ENCODE data around the gene SAMD10.

The SAMD10 gene

DNA sequence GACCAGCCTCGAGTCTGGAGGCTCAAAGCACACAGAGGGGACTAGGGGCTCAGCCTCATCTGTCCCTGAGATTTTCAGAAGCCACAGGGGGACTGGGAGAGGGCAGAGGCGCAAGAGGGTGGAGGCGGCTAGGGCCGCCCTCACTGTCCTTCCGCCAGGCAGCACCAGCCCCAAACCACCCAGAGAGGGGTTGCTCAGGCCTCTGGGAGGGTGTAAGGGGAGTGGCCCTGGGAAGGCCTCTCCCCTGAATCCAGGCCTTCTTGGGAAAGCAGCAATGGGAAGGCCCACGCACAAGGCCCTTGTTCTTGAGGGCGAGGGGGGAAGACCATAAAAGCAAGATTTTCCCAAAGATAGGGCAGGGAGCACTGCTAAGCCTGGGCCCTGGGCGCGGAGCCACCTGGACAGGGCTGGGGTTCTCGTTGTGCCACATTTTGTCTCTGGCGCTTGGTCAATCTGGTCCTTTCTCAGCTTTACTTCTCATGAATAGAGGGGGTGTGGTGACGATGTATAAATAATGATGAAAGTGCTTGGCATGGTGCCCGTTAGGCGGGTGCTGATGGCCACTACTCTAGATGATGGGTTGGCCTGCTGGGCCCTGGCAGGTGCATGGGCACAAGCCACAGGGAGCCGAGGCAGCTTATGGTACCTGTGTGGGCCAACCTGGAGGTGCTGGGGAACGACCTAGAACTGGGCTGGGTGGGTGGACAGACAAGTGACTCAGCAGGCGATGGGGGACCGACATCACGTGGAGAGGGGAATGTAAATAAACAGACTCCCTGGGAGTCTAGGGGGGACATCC, 4.8 kb downstream of the SAMD10 start (continued):
- TF ChIP-seq ZNF398 (tag by site-specific recombination; IDR thresholded peaks at IDR 0.05) (peak; percentile 82), ZNF24 (tag by site-specific recombination; IDR thresholded peaks at IDR 0.05) (peak; percentile 72; the same call in 1 of the 2 replicates), ZNF704 (tag by site-specific recombination; IDR thresholded peaks at IDR 0.05) (no peak), ZNF354C (tag by site-specific recombination; IDR thresholded peaks at IDR 0.05; ENCODE audit: borderline replicate concordance, low read depth) (no peak), ZNF140 (tag by site-specific recombination; IDR thresholded peaks at IDR 0.05) (no peak), ZNF416 (tag by site-specific recombination; IDR thresholded peaks at IDR 0.05) (no peak), ZNF561 (tag by site-specific recombination; IDR thresholded peaks at IDR 0.05; ENCODE audit: borderline replicate concordance) (no peak)
- TF ChIP-seq, protein P1, sequence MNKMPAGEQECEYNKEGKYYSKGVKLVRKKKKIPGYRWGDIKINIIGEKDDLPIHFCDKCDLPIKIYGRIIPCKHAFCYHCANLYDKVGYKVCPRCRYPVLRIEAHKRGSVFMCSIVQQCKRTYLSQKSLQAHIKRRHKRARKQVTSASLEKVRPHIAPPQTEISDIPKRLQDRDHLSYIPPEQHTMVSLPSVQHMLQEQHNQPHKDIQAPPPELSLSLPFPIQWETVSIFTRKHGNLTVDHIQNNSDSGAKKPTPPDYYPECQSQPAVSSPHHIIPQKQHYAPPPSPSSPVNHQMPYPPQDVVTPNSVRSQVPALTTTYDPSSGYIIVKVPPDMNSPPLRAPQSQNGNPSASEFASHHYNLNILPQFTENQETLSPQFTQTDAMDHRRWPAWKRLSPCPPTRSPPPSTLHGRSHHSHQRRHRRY (tag by site-specific recombination; IDR thresholded peaks at IDR 0.05) = no peak

- no peaks in the 10 kb centered on the region for H3K9me3 ChIP-seq (ENCODE audit: control insufficient read depth, insufficient read depth, low read depth, low read length)
- ChIA-PET CTCF (interaction anchor here (0.5 to 3.5 kb wide), 27 partner anchors 12 to 572 kb away, joined by 3 to 16 read pairs (median 4); partner anchors contain the start of genes PTK6, TPD52L2 and UCKL1), POLR2A (interaction anchor here (0.5 to 1.4 kb wide), 4 partner anchors 16 to 436 kb away, joined by 3 to 6 read pairs (median 4); partner anchors contain the start of gene TPD52L2)
- no peak overlapping the region for H3K27ac ChIP-seq (ENCODE audit: extremely low read depth, low read depth, low read length)
- no peaks in the 10 kb centered on the region for H3K36me3 ChIP-seq (ENCODE audit: control insufficient read depth in 2 of 2, insufficient read depth in 1 of 2, low read length in 2 of 2)
- H3K4me1 ChIP-seq (ENCODE audit: control insufficient read depth, insufficient read depth, low read length) = 0 out of 2 replicates have a peak, but pooled peaks cover 3% of the 10 kb centered on the region
- H3K4me3 ChIP-seq (ENCODE audit: low read depth, low read length) = no peak overlapping the region; the same call in 1 of the 2 replicates
- TF ChIP-seq ZNF701 (tag by site-specific recombination; IDR thresholded peaks at IDR 0.05) (no peak), ZNF221 (tag by site-specific recombination; IDR thresholded peaks at IDR 0.05; ENCODE audit: borderline replicate concordance) (no peak), ZNF843 (tag by site-specific recombination; IDR thresholded peaks at IDR 0.05) (0 out of 2 replicates have a peak, but pooled peaks have one; percentile 36), ZNF692 (tag by site-specific recombination; IDR thresholded peaks at IDR 0.05) (peak; percentile 61), ZBTB20 (tag by site-specific recombination; IDR thresholded peaks at IDR 0.05) (peak; percentile 37; the same call in 1 of the 2 replicates), BCL11A (tag by site-specific recombination; IDR thresholded peaks at IDR 0.05; ENCODE audit: low read depth) (0 out of 2 replicates have a peak, but pooled peaks have one; percentile 14), SP3 (tag by site-specific recombination; IDR thresholded peaks at IDR 0.05) (peak; percentile 67), ZSCAN18 (tag by site-specific recombination; IDR thresholded peaks at IDR 0.05) (no peak), KLF9 (tag by site-specific recombination; IDR thresholded peaks at IDR 0.05; ENCODE audit: low read depth) (peak; percentile 68), TRIM28 (IDR thresholded peaks at IDR 0.05; ENCODE audit: borderline replicate concordance, low read length) (no peak), ZNF335 (tag by site-specific recombination; conservative IDR thresholded peaks at IDR 0.05) (peak; percentile 66), ZBTB8A (tag by site-specific recombination; IDR thresholded peaks at IDR 0.05) (peak; percentile 100)
- TF ChIP-seq, protein P2, sequence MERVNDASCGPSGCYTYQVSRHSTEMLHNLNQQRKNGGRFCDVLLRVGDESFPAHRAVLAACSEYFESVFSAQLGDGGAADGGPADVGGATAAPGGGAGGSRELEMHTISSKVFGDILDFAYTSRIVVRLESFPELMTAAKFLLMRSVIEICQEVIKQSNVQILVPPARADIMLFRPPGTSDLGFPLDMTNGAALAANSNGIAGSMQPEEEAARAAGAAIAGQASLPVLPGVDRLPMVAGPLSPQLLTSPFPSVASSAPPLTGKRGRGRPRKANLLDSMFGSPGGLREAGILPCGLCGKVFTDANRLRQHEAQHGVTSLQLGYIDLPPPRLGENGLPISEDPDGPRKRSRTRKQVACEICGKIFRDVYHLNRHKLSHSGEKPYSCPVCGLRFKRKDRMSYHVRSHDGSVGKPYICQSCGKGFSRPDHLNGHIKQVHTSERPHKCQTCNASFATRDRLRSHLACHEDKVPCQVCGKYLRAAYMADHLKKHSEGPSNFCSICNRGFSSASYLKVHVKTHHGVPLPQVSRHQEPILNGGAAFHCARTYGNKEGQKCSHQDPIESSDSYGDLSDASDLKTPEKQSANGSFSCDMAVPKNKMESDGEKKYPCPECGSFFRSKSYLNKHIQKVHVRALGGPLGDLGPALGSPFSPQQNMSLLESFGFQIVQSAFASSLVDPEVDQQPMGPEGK (tag by site-specific recombination; IDR thresholded peaks at IDR 0.05) = peak; percentile 59
- TF ChIP-seq, protein P3, sequence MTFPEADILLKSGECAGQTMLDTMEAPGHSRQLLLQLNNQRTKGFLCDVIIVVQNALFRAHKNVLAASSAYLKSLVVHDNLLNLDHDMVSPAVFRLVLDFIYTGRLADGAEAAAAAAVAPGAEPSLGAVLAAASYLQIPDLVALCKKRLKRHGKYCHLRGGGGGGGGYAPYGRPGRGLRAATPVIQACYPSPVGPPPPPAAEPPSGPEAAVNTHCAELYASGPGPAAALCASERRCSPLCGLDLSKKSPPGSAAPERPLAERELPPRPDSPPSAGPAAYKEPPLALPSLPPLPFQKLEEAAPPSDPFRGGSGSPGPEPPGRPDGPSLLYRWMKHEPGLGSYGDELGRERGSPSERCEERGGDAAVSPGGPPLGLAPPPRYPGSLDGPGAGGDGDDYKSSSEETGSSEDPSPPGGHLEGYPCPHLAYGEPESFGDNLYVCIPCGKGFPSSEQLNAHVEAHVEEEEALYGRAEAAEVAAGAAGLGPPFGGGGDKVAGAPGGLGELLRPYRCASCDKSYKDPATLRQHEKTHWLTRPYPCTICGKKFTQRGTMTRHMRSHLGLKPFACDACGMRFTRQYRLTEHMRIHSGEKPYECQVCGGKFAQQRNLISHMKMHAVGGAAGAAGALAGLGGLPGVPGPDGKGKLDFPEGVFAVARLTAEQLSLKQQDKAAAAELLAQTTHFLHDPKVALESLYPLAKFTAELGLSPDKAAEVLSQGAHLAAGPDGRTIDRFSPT (tag by site-specific recombination; IDR thresholded peaks at IDR 0.05) = peak; percentile 83
Observed at GRCh38 chr20:63973636-63974401, 5.6 kb downstream of the SAMD10 start.
